ENCODE measurements around the gene TIA1.
A peak's percentile ranks its signal among the peaks of the same experiment; 100 is the strongest.
"Not testable (repeated sequence)": the region's sequence is repeated elsewhere in the genome, so short reads cannot be mapped to it uniquely, and the experiment has no call there.

TIA1 gene

DNA sequence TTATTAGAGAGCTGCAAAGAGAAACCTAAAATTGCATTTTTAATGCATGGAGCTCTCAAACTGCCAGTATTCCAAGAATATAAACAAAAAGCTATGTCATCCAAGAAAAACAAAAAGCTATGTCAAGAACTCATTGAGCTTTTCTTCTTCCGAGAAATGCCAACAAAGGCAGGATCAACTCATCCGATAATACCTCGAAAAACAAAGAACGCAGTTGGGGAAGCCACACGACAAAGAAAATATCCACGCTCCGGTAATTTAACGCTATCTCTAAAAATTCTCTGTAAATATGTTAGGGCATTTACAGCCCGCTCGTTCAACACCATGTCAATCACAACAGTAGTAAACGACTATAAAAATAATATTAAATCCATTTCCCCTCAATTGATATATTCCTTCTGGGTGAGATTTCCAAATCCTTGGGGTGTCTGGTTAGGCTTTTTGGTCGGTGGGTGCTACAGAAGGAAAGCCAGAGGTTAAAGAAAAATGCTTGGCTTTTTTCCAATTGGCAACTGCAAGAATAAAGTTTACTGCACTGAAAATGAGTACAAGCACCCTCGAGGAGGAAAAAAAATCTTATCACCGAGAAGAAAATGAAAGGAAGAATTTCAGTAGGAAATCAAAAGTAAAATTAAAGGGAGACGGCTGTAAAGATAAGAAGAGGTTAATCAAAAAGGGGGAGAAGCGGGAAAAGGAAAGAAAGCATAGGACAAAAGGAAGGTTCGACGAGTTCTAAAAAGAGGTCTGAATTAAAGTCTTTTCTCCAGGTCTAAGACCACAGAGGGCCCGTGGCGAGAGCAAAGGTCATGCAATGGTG, 856 bp downstream of the TIA1 start:
- H3K4me3 ChIP-seq = peak overlapping the region; percentile 67
- in situ Hi-C loops (cut with MboI; ENCODE audit: low sequenced_read_pairs) = no loop called here
- no peaks in the 10 kb centered on the region for H3K27me3 ChIP-seq (ENCODE audit: low read depth)
- peaks cover 14% of the 10 kb centered on the region for H3K4me1 ChIP-seq
- DNase-seq (ENCODE audit: low spot score in 2 of 2) = peak; percentile 32 to 78
- no peaks in the 10 kb centered on the region; the same call in 1 of the 2 replicates for H3K36me3 ChIP-seq (replicated peaks)
- H3K9me3 ChIP-seq = no peaks in the 10 kb centered on the region

DNA sequence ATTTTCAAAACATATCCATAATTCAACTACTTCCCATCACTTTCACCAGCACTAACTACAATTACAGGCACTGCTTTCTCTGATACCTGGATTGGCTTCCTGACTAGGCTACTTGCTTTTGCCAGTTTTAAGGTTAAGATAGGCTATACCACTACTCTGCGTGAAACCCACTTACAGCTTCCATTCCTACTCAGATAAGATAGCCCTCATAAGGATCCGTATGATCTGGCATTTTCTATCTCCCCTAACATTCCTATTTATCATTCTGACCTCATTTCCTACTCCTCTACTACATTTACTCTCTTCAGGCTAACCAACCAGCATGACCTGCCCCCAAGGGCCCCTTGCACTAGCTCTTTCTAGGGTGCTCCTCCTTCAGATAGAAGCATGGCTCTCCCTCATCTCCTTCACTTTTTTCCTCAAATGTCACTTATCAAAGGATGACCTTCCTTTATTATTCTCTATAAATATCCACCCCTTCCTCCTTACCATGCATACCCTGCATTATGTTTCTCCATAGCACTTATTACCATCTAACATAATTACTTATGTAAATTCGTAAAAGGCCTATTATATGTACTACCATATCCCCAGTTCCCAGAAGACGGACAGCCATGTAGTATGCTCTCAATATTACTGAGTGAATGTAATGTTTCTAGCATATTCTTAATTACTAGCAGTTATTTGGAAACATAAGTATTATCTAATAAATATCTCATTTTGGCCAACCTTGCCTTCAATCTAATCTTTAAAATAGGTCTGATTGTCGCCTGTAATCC, 4.4 kb downstream of the TIA1 start:
- DNase-seq (ENCODE audit: low spot score in 2 of 2) = no peak
- Histone ChIP-seq H3K27me3 (ENCODE audit: low read depth) (no peaks in the 10 kb centered on the region), H3K9me3 (no peaks in the 10 kb centered on the region), H3K4me3 (no peak overlapping the region), H3K4me1 (peaks cover 14% of the 10 kb centered on the region), H3K36me3 (replicated peaks) (peaks cover 13% of the 10 kb centered on the region)
- in situ Hi-C loops (cut with MboI; ENCODE audit: low sequenced_read_pairs) = no loop called here

DNA sequence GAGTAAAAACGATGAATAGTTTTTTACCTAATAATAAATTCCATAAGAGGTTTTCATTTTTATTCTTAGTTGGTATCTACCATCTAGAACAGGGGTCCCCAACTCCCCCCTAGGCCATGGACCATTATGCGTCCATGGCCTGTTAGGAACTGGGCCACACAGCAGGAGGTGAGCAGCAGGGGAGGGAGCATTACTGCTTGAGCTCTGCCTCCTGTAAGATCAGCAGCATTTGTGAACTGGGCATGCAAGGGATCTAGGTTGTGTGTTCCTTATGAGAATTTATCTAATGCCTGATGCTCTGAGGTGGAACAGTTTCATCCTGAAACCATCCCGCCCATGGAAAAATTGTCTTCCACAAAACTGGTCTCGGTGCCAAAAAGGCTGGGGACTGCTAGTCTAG, 5.9 kb downstream of the TIA1 start:
- no peaks in the 10 kb centered on the region for H3K27me3 ChIP-seq (ENCODE audit: low read depth)
- H3K9me3 ChIP-seq = no peaks in the 10 kb centered on the region
- H3K4me1 ChIP-seq = peaks cover 14% of the 10 kb centered on the region
- in situ Hi-C loops (cut with MboI; ENCODE audit: low sequenced_read_pairs) = no loop called here
- H3K4me3 ChIP-seq = no peak overlapping the region
- no peak for DNase-seq (ENCODE audit: low spot score in 2 of 2)
- H3K36me3 ChIP-seq (replicated peaks) = peaks cover 15% of the 10 kb centered on the region

DNA sequence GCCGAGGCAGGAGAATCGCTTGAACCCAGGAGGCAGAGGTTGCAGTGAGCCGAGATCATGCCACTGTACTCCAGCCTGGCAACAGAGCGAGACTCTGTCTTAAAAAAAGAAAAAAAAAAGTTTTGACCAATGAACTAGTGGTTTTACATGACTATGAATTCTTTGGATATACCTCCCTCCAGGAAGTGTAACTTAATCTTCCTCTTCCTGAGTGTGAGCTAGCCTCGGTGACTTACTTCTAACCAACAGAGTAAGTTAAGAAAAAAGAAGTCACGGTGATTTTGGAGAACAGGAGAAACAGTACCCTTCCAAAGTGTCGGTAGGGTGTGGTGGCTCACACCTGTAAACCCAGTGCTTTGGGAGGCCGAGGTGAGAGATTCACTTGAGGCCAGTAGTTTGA, 7.1 kb downstream of the TIA1 start:
- Histone ChIP-seq H3K4me1 (peaks cover 11% of the 10 kb centered on the region), H3K36me3 (replicated peaks) (peaks cover 19% of the 10 kb centered on the region), H3K4me3 (no peak overlapping the region), H3K9me3 (no peaks in the 10 kb centered on the region), H3K27me3 (ENCODE audit: low read depth) (no peaks in the 10 kb centered on the region)
- DNase-seq (ENCODE audit: low spot score in 2 of 2) = no peak
- in situ Hi-C loops (cut with MboI; ENCODE audit: low sequenced_read_pairs) = no loop called here

DNA sequence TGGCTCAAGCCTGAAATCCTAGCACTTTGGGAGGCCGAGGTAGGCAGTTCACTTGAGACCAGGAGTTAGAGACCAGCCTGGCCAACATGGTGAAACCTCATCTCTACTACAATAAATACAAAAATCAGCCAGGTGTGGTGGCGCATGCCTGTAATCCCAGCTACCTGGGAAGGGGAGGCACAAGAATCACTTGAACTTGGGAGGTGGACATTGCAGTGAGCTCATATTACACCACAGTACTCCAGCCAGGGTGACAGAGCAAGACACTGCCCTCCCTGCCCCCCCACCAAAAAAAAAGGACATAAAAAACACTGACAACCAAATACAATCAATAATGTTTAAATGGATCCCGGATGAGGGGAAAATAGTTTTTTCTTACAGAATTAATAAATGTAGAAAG, 7.8 kb downstream of the TIA1 start:
- Histone ChIP-seq H3K36me3 (replicated peaks) (peaks cover 20% of the 10 kb centered on the region), H3K4me1 (peaks cover 6% of the 10 kb centered on the region), H3K9me3 (no peaks in the 10 kb centered on the region), H3K27me3 (ENCODE audit: low read depth) (no peaks in the 10 kb centered on the region), H3K4me3 (no peak overlapping the region)
- in situ Hi-C loops (cut with MboI; ENCODE audit: low sequenced_read_pairs) = no loop called here
- no peak for DNase-seq (ENCODE audit: low spot score in 2 of 2)

DNA sequence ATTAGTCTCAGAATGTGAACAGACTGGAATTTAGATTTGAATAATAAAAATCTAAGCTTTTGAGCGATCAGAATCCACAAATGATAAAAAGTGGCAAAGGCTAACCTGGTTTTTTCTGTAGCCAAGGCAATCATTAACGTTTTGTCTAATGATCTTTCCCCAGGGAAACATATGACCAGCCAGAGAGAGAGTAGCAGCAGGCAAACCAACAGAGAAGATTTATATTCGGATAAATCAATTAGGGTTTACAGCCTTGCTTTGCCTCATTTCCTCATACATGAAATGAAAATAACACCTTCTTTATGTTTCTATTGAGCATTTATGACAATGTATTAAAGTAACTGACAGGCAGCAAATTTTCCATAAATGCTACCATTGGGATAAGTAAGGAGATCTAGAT, 14.5 kb downstream of the TIA1 start:
- DNase-seq (ENCODE audit: low spot score in 2 of 2) = no peak
- no peaks in the 10 kb centered on the region for H3K27me3 ChIP-seq (ENCODE audit: low read depth)
- H3K36me3 ChIP-seq (replicated peaks) = peaks cover 53% of the 10 kb centered on the region
- in situ Hi-C loops (cut with MboI; ENCODE audit: low sequenced_read_pairs) = no loop called here
- no peaks in the 10 kb centered on the region for H3K9me3 ChIP-seq
- no peak overlapping the region for H3K4me3 ChIP-seq
- no peaks in the 10 kb centered on the region for H3K4me1 ChIP-seq

DNA sequence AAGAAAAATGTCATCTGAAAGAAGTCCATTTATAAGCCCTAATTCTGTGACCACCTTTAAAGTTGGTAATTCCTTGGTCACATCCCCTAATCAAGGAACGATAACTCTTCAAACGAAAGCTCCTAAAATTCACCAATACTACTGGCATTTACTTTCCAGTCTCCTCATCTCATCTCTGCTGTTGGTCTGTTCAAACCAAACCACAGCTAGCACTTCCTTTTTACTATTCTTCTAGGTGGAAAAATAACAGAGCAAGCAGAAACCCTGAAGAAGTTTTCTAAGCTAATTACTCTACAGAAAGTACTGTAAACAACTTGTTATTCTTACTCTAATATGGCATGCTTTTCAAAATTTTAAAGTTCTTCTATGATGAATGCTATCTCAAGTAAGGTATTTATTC, 21.6 kb downstream of the TIA1 start:
- H3K36me3 ChIP-seq (replicated peaks) = peaks cover 87% of the 10 kb centered on the region
- in situ Hi-C loops (cut with MboI; ENCODE audit: low sequenced_read_pairs) = no loop called here
- H3K27me3 ChIP-seq (ENCODE audit: low read depth) = no peaks in the 10 kb centered on the region
- no peak overlapping the region for H3K4me3 ChIP-seq
- no peaks in the 10 kb centered on the region for H3K4me1 ChIP-seq
- DNase-seq (ENCODE audit: low spot score in 2 of 2) = no peak
- H3K9me3 ChIP-seq = no peaks in the 10 kb centered on the region

DNA sequence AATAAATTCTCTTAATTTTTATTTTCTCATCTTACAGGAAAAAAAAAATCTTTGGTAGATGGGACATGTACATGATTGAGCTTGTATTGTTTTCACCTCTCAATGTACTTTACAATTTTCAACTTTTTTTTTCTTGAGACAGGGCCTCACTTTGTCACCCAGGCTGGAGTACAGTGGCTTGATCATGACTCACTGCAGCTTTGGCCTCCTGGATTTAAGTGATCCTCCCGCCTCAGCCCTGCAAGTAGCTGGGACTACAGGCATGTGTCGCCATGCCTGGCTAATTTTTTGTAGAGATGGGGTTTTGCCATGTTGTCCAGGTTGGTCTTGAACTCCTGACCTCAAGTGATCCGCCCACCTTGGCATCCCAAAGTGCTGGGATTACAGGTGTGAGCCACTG, 25.1 kb downstream of the TIA1 start:
- H3K9me3 ChIP-seq; H3K27me3 ChIP-seq (ENCODE audit: low read depth); H3K4me3 ChIP-seq; DNase-seq (ENCODE audit: low spot score in 2 of 2); H3K4me1 ChIP-seq; in situ Hi-C loops (cut with MboI; ENCODE audit: low sequenced_read_pairs): not testable (repeated sequence)
- peaks cover 86% of the 10 kb centered on the region for H3K36me3 ChIP-seq (replicated peaks)

DNA sequence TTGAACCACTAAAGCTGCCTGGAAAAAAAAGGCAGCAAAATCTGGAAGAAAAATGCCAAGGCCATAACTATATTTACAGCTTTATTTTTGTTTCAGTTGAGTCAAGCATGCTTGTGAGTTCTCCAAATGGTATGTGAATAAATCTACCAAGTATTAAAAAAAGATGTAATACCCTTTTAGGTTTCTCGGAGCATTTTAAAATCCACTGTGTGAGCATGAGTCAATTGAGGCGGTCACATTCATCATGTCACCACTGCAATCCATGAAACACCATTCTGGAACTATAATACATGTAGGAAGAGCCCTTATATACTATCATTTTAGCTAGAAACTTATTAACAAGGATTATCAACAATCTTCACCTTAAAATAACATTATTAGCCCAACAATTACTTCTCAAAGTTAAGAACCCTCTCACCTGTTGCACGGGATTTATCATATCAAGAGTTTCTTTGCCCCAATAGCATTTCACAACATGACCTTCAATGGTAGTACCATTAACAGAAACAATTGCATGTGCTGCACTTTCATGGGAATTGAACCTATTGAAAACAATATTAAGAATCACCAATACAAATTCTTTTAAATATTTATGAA, 33.4 kb downstream of the TIA1 start:
- no peaks in the 10 kb centered on the region for H3K9me3 ChIP-seq
- no peaks in the 10 kb centered on the region for H3K27me3 ChIP-seq (ENCODE audit: low read depth)
- in situ Hi-C loops (cut with MboI; ENCODE audit: low sequenced_read_pairs) = no loop called here
- no peak for DNase-seq (ENCODE audit: low spot score in 2 of 2)
- H3K36me3 ChIP-seq (replicated peaks) = peaks cover 59% of the 10 kb centered on the region
- peaks cover 5% of the 10 kb centered on the region; the same call in 1 of the 2 replicates for H3K4me1 ChIP-seq
- no peak overlapping the region for H3K4me3 ChIP-seq

DNA sequence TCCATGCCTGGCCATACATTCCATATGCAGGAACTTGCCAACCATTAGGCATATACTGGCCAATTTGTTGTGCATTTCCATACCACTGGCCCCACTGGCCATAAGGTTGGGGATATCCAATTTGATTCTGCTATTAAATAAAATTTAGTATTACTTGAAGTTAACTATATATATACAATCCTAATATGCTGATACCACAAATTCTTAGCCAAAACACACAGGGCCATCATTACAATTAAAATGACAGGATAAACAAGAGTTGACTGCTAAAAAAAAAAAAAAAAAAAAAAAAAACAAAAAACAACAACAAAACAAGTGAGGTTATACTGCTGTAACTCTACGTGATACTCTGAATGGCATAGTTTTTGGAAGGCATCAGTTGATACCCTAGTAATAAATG, 34.1 kb downstream of the TIA1 start:
- in situ Hi-C loops (cut with MboI; ENCODE audit: low sequenced_read_pairs) = no loop called here
- peaks cover 5% of the 10 kb centered on the region; the same call in 1 of the 2 replicates for H3K4me1 ChIP-seq
- H3K36me3 ChIP-seq (replicated peaks) = peaks cover 54% of the 10 kb centered on the region
- DNase-seq (ENCODE audit: low spot score in 2 of 2) = no peak
- H3K27me3 ChIP-seq (ENCODE audit: low read depth) = no peaks in the 10 kb centered on the region
- no peak overlapping the region for H3K4me3 ChIP-seq
- H3K9me3 ChIP-seq = no peaks in the 10 kb centered on the region

DNA sequence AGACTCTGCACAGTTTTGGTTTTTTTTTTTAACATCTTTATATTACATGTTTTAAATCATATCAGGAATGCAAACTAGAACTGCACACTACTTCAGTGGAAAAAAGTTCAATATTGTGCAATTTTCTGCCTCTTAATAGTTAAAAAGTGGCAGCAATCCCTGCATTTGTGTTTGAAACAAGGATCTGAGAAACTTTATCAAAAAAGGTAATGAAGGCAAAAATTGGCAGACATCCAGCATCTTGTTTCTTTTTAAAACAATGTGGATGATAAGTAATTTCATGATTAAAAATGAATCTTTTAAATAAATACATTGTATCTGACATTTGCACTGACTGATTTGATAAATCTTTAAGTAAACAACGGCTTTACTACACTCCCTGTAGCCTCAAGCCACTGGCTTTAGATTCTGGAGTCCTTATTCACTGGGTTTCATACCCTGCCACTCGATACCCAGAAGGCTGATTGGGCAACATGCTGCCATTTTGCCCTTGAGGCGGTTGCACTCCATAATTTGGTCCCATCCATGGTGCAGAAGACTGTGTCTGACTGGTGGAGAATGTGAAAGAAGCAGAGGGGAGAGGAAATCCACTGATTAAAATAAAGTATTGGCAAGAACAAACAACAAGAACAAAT, 36.0 kb downstream of the TIA1 start:
- Histone ChIP-seq H3K9me3 (no peaks in the 10 kb centered on the region), H3K4me1 (no peaks in the 10 kb centered on the region), H3K36me3 (replicated peaks) (peaks cover 41% of the 10 kb centered on the region), H3K4me3 (no peak overlapping the region), H3K27me3 (ENCODE audit: low read depth) (no peaks in the 10 kb centered on the region)
- in situ Hi-C loops (cut with MboI; ENCODE audit: low sequenced_read_pairs) = no loop called here
- no peak for DNase-seq (ENCODE audit: low spot score in 2 of 2)

DNA sequence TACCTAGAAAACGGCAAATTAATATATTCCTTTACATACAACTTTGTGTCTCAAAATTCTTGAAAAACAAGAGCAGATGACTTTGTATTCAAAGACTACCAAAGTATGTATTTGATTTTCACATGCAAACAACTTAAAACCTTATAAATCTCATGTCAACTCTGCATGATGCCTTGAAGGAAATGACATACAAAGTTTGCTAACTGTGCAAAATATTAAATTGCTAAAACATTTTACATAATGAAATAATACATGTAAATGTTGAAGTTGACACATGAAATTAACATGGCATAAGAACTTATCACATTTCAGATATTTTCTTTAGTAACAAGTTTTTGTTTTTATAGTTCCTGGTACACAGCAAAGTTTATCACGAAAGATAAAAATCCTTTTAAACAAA, 36.8 kb downstream of the TIA1 start:
- no peaks in the 10 kb centered on the region for H3K4me1 ChIP-seq
- in situ Hi-C loops (cut with MboI; ENCODE audit: low sequenced_read_pairs) = no loop called here
- H3K9me3 ChIP-seq = no peaks in the 10 kb centered on the region
- DNase-seq (ENCODE audit: low spot score in 2 of 2) = no peak
- H3K4me3 ChIP-seq = no peak overlapping the region
- peaks cover 35% of the 10 kb centered on the region for H3K36me3 ChIP-seq (replicated peaks)
- no peaks in the 10 kb centered on the region for H3K27me3 ChIP-seq (ENCODE audit: low read depth)

DNA sequence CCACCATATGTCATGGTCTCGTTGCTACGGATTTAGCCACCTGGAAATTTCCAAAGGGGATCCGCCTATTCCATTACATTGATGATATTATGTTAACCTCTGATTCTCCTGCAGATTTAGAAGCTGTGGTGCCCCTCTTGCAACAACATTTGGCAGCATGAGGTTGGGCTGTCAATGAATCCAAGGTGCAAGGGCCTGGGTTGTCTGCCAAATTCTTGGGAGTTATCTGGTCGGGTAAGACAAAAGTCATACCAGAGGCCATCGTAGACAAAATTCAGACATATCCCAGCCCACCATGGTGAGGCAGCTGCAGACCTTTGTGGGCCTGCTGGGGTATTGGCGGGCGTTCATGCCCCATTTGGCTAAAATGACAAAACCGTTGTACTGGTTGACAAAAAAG, 44.0 kb downstream of the TIA1 start:
- in situ Hi-C loops (cut with MboI; ENCODE audit: low sequenced_read_pairs) = no loop called here
- Histone ChIP-seq H3K4me1 (no peaks in the 10 kb centered on the region), H3K36me3 (replicated peaks) (no peaks in the 10 kb centered on the region), H3K4me3 (no peak overlapping the region), H3K9me3 (no peaks in the 10 kb centered on the region; the same call in 1 of the 2 replicates), H3K27me3 (ENCODE audit: low read depth) (no peaks in the 10 kb centered on the region)
- DNase-seq (ENCODE audit: low spot score in 2 of 2) = no peak

DNA sequence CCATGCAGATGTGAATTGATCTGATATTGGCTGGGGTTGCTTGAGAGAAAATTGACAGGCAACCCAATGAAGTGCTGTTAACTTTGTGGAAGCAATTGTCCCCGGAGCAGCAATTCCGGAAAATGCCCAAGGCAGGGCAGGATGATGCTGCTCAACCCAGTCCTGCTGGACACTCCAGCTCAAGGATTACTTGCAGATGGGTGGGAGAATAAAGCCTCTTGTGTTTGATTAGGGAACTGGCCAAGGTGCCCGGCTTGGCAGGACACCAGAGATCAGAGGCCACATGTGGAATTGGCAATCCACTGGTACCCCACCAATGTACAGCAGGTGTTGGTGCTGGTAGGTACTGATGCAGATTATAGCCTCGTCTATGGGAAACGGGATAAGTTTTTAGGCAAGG, 45.3 kb downstream of the TIA1 start:
- H3K36me3 ChIP-seq (replicated peaks) = no peaks in the 10 kb centered on the region
- no peaks in the 10 kb centered on the region; the same call in 1 of the 2 replicates for H3K9me3 ChIP-seq
- no peak for DNase-seq (ENCODE audit: low spot score in 2 of 2)
- H3K4me1 ChIP-seq = no peaks in the 10 kb centered on the region
- in situ Hi-C loops (cut with MboI; ENCODE audit: low sequenced_read_pairs) = no loop called here
- no peak overlapping the region for H3K4me3 ChIP-seq
- no peaks in the 10 kb centered on the region for H3K27me3 ChIP-seq (ENCODE audit: low read depth)

Measured in HAP-1 (cell line).